NCI-H526 (cell line): ENCODE measurements around the gene S100PBP.
A peak's percentile ranks its signal among the peaks of the same experiment; 100 is the strongest.

Experiments used
- DNase-seq, 2 experiments: peaks; one replicate each; lab custom pipeline; 2025; lab: John Stamatoyannopoulos, UW

The S100PBP gene

DNA sequence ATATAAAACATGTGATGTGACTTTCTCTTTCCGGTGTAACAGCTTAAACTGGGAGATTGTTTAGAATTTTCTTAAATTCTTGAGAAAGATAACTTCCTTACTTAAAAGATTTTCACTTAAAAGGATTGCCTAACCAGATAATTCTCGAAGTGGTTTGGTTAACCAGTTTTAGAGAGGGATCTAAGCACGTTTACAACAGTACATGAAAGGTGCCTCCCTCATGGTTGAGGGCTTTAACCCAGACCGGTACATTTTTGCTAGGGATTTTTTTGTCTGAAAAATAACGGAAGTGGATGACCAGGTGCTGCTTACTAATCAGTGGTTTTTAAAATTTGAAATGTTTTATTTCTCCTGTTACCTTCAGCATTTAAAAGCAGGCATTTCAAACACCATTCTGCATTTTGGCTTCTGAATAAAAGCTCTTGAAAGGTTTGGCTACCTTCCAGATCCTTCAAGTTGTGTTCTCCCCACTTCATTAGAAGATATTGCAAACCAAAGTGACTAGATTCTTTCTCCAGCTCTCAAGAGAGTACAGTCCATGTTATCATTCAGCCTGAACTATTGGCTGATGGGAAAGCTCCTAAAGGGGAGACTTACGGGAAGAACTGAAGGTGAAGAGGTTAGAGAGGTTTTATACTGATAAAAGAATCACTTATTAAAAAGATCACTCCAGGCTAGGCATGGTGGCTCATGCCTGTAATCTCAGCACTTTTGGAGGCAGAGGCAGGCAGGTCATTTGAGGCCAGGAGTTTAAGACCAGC lies 12.8 kb downstream of the S100PBP start:
- no peak for DNase-seq

DNA sequence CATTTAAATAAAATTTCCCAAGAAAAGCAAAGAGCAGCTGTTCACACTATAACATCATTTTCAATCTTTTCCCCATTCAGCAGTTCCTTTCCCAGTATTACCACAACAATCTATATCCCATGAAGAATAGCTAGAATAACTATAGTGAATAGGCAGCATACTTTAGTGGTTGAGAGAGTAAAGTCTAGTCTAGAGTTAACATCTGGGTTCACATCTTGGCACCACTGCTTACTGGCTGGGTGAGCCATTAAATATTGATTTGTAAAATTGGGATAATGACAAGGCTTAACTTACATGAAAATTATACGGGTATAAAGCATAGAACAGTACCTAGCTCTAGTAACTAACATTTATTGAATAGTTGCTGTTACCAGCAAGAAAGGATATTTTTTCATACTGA lies 14.4 kb downstream of the S100PBP start:
- no peak for DNase-seq

DNA sequence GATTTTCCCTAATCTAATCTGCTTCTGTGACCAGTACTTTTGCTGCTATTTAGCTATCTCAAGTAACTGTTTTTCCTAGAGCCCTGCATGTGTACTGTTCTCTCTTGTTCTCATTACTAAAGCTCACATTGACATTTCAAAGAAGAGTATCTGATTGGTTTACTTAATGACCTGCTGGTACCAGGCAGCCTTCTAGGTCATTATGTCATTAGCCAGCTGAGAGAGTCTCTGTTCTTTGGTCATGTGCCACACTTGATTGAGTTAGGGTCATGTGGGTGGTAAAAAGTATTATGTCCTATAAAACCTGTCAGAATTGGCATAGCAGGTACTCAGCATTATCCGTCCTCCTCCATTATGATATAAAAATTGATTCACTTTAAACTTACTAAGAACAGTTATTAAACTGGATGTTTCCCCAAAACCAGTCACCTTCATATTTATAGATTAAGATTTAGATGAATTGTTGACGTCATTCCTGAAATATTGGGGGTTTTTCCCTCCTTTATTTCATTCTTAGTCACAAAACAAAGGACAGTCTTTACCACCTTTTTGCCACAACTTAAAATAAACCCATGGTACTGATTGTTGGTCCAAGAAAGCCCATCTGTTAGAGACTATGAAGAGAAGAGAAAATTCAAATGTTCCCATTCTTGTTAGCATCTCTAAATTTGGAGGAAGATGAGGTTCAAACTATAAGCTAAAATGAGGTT lies 31.1 kb downstream of the S100PBP start:
- DNase-seq, result no peak

DNA sequence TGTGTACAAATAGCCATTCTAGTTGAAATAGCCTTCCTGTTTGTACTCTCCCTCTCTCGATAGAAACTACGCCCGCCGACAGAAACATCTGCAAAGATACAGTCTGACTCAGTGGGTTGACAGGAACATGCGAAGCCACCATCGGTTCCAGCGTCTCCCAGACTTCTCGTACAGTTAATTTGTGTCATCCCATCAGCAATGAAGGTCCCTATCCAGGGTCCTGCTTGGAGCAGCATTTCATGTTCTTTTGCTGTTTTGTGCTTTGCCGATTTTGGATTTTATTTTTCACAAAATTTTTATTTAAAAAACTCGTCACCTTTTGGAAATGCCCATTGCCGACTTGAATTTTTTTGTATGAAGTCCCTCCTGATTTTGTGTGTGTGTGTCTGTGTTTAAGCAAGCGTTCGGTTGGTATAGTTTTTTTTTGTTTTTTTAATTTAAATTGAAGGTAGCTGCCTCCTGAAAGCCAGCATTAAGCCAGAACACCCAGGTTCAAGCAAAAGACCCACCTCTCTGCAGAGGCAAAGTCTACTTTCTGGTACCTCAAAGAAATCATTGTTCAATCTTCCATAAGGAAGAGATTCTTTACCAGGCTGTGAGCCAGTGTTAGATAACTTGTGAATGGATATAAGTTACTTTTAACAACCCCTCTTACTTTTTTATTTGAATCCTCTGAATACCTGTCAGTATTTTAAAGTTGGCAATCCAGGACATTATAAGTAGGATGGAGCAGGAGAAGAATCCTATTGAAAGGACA lies 38.6 kb downstream of the S100PBP start:
- no peak for DNase-seq

DNA sequence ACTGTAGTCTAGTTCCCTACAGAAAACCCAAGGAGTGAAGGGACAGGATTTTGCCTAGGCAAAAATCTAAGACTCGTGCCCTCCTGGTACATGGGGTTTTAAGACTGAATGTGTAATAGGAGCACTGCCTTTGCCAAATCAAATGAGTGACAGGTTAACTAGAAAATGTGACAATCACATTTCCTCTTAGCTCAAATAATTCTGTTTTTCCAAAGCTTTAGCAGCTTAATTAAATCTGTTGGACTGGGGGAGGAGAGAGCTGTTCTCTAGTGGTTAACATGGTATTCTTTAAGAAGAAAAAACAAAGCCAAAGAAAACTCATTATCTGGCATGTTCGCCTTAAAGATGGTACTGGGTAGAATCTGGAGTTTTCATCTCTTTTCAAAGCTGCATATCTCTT lies 40.7 kb downstream of the S100PBP start:
- no peak for DNase-seq

DNA sequence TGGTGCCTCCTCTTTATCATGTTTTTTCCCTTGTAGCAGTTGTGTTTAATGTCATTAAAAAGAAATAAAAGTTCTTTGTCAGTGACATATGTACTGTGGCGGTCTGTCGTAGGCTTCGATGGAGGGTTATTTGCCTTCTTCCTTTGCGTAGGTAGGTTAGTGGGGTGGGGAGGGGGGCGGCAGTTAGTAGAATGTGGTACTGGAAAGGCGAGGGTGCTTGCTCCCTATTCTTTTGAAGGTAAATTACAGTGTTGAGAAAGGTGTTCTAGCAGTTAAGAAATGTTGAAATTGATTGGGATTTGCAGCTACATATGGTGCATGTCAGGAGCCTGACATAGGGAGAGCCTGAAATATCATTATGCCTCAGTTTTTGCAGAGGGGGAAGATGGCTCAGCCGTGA lies 41.3 kb downstream of the S100PBP start:
- no peak for DNase-seq

DNA sequence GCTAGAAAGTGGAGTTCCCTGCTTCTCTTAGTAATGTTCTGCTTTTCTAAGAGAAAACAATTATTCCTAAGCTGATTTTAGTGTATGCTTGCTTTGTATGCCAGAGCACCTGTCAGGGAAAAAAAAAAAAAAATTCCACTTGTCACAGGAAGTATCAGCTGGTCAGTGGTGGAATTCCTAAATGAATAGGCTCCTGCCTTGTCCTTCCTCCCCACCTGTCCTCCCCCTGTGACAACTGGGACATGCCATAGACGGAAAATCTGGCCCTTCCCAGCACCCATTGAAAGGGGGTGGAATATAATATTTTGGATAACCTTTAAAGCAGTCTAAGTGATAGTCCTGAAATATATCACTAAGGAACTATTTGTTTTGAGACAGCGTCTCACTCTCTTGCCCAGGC lies 42.5 kb downstream of the S100PBP start:
- no peak for DNase-seq

DNA sequence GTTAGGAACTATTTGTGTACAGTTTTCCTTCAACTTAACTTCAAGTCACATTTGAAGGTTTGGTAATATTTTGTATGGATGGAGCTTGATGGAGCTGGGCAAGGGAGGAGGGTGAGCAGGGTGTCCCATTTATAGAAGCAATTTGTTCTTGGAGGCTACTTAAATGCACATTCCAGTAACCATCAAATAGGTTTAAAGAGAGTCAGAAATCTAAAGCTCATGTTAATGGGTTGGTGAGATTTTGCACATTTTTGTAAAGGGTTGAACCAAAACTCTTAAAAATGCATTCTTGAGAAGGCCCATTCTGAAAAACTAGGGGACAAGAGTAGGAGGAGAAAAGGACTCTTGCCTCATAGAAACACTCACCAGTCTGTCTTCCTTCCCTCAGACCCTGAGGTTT lies 43.1 kb downstream of the S100PBP start:
- DNase-seq, result no peak

DNA sequence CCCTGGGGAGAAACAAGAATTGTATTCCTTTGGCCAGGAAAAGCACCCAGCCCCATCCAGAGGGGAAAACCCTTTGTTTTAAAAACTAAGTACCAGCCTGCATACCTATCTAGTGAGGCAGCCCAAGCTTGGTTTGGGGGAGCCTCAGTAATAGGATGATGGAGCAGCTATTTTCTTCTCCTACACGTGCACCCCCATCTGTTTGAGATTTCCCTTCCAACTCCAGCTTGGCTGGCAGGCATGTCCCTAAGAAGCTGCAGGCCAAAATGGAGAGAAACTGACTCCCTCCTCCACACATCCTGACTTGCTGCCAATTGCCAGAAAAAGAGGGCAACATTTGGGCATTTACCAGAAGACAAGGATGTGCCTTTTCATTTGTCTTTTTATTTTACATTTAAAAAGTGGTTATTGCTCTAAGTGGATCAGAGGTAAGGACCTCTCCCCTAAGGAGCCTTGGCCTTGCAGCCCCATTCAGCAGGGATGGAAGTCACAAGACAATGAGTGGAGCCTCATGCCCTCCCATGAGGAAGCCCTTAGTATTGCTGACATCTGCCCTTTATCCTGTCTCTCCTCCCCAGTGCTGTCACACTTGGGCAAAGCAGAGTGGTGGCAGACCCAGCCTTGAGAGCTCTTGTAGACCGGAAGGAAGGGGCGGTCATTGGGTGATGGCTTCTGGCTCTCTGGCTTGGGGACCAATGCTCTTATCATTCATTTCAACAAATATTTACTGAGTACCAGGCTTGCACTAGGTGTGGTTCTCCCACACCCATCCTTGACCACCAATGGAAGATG lies 44.6 kb downstream of the S100PBP start:
- DNase-seq, result no peak

- DNase-seq, result no peak
Measured at GRCh38 chr1:32863218-32863880, 45.9 kb downstream of the S100PBP start.

- DNase-seq, result no peak
Measured at GRCh38 chr1:32863881-32864245, 46.4 kb downstream of the S100PBP start.

- DNase-seq, result no peak
Measured at GRCh38 chr1:32864375-32865019, 47.0 kb downstream of the S100PBP start.

DNA sequence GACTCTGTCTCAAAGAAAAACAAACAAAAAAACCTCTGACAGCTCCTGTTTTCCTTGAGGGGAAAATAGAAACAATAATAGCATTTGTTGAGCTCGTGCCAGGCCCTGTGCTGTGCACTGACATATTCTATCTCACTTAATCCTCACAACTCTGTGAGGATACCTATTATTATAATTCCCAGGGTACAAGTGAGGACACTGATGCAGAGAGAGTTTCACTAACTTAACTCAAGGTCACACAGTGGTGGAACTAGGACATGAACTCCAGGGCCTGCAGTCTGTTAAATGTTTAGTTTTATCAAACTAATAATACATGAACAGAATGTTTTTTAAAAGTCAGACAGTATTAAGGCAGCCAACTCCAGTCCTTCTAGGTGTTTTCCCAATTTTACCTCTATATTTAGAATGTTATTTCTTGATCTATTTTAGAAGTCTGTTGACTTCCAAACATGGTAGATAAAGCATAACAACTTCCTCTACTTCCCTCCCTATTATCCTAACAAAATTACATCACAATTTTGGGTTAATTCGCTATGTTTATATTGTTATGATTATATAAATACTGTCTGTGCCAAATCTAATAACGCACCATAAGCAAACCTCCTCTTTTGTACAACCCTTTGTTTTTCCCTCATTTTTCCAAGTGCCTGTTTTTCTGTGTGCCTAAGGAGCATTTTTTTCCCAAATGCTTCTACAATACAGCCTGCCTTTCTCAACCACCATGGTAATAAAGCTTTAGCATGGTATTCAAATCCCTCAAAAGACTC lies 48.4 kb downstream of the S100PBP start:
- DNase-seq, result no peak

- no peak for DNase-seq
Measured at GRCh38 chr1:32867151-32867550, 49.7 kb downstream of the S100PBP start.

DNA sequence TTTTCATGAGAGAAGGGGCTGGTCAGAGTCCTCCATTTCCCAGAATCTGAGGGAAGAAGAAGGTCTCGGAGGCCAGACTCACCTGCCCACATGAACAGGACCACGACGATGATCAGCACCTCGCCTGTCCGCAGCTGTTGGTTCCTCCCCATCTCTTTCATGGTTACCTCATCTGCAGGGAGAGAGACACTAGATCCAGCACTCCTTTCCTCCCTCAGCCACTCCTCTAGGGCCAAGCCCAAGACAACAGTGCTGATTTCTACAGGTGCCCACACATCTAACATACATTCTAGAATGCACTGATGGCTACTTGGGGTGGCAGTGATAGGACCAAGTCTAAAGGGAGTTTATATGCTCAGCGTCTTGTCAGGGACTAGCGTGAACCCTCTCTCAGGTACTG lies 50.2 kb downstream of the S100PBP start:
- no peak for DNase-seq

- DNase-seq, result no peak
Measured at GRCh38 chr1:32868085-32868484, 50.6 kb downstream of the S100PBP start.

DNA sequence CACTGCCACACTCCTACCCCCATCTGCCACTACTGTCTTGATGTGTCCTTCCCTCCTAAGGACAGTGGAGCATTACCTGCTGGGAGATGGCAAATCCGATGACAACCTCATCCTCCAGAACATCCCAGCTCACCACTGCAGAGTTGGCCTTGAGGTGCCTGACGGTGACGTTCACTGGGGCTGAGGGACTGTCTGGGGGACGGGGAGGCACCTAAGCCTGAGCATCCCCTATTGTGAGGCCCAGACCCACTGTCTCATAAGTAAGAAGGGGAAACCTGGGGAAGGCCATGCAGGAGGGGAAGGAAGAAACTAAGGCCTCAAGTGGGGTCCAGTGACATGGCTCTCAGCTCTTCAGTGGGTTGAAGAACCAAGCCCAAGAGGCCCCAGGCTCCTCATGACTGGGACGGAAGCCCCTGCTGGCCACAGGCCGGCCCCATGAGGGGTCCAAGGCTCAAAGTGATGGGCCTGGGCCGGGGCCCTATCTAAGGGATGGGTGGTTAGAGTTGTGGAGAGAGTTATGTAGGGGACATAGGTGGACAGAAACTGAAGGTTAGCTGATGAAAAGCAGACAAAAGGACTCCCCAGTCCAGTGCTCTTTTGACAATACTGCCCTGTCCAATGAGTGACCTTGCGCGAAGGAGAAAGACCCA lies 51.5 kb downstream of the S100PBP start:
- DNase-seq, result no peak

GRCh38 chr1:32869923-32870614 lies 52.6 kb downstream of the S100PBP start:
- DNase-seq, result peak in 1 of 2 experiments; percentile 23
